Astrocyte of the spinal cord (primary cell): ENCODE measurements around the gene NES.

ENCODE experiments used
- DNase-seq: peaks from one replicate; pipeline ENCODE4 v3.0.0; 2011; ENCODE audit warnings: low read depth, low spot score
- H3K4me3 ChIP-seq: 2 replicates; pipeline ENCODE4 v1.5.1; 2011; ENCODE audit warnings: low read depth, mild to moderate bottlenecking, low read length, moderate library complexity
- in situ Hi-C: cut with HindIII; loops from 2 replicates; pipeline ENCODE4 v1.10.0; 2017; ENCODE audit warnings: low sequenced_read_pairs
- TF ChIP-seq, protein P1 (sequence below): IDR thresholded peaks from 2 replicates; pipeline ENCODE4 v1.5.1; 2012; ENCODE audit warnings: low read depth, mild to moderate bottlenecking, low read length, inconsistent platforms

The NES gene

DNA sequence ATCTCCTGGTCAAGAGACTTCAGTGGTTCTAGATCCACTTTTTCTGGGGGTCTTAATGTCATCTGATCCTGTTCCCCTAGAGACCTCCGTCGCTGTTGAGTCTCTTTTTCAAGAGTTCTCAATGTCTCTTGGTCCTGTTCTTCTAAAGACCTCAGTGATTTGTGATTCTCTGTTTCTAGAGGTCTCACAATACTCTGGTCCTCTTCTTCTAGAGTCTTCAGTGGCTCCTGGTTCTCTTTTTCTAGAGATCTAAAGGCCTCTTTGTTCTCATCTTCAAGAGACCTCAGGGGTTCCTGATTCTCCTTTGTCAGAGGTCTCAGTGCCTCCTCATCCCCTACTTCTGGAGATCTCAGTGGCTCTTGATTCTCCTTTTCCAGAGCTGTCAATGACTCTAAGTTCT, 5.4 kb downstream of the NES start:
- in situ Hi-C loops, result no loop called here
- no peak overlapping the region for H3K4me3 ChIP-seq
- TF ChIP-seq, protein P1, sequence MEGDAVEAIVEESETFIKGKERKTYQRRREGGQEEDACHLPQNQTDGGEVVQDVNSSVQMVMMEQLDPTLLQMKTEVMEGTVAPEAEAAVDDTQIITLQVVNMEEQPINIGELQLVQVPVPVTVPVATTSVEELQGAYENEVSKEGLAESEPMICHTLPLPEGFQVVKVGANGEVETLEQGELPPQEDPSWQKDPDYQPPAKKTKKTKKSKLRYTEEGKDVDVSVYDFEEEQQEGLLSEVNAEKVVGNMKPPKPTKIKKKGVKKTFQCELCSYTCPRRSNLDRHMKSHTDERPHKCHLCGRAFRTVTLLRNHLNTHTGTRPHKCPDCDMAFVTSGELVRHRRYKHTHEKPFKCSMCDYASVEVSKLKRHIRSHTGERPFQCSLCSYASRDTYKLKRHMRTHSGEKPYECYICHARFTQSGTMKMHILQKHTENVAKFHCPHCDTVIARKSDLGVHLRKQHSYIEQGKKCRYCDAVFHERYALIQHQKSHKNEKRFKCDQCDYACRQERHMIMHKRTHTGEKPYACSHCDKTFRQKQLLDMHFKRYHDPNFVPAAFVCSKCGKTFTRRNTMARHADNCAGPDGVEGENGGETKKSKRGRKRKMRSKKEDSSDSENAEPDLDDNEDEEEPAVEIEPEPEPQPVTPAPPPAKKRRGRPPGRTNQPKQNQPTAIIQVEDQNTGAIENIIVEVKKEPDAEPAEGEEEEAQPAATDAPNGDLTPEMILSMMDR, result no peak
- DNase-seq, result no peak

DNA sequence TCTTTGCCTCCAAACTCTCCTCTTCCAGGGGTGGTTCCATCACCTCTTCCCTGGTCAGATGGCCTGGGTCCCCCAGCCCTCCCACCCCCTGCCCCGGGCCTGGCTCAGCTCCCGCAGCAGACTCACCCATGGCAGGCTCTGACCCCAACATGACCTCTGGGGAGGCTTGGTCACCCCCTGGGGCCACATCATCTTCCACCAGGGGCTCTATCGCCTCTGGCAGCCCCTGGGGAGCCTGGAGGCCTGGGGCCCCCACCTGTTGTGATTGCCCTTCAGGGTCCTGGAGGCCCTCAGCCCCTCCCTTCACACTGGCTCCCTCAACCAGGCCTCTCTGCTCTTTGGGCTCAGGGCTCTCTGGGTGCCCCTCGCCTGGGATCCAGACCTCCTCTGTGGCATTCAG, 6.4 kb downstream of the NES start:
- in situ Hi-C loops, result no loop called here
- H3K4me3 ChIP-seq, result no peak overlapping the region
- no peak for DNase-seq
- TF ChIP-seq, protein P1, result no peak

DNA sequence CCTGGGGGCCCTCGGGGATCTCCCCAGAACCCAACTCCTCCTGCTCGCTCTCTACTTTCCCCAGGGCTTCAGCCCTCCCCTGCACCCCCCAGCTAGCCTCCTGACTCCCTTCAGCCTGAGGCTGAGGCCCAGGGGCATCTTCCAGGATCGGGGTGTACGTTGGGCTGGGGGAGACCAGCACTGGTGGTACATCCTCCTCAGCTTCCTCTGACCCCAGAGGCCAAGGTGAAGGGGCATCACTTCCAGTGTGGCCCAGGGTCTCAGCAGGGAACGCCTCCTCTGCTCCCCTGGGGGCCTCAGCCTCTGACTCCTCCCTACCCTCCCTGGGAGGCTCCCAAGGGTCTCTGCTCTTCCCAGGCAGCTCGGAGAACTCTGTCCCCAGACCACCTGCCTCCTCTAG, 6.8 kb downstream of the NES start:
- TF ChIP-seq, protein P1, result no peak
- DNase-seq, result no peak
- in situ Hi-C loops, result no loop called here
- no peak overlapping the region for H3K4me3 ChIP-seq

DNA sequence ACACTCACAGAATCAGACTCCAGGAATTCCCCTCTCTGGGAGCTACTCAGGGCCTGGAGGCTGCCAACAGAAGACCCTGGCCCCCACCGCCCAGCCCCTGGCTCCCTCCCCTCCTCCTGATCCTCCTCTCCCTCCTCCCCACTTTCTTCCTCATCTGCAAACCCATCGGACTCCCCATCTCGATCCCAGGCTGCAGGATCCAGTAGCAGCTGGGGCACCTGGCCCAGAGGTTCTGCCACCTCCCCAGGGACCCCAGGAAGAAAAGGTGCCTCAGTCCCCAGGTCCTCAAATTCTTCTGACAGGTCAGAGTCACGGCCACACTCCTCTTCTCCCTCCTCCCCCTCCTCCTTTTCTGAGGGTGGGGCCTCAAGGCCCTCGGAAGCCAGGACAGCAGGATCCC, 7.4 kb downstream of the NES start:
- in situ Hi-C loops, result no loop called here
- DNase-seq, result no peak
- TF ChIP-seq, protein P1, result no peak
- no peak overlapping the region for H3K4me3 ChIP-seq

DNA sequence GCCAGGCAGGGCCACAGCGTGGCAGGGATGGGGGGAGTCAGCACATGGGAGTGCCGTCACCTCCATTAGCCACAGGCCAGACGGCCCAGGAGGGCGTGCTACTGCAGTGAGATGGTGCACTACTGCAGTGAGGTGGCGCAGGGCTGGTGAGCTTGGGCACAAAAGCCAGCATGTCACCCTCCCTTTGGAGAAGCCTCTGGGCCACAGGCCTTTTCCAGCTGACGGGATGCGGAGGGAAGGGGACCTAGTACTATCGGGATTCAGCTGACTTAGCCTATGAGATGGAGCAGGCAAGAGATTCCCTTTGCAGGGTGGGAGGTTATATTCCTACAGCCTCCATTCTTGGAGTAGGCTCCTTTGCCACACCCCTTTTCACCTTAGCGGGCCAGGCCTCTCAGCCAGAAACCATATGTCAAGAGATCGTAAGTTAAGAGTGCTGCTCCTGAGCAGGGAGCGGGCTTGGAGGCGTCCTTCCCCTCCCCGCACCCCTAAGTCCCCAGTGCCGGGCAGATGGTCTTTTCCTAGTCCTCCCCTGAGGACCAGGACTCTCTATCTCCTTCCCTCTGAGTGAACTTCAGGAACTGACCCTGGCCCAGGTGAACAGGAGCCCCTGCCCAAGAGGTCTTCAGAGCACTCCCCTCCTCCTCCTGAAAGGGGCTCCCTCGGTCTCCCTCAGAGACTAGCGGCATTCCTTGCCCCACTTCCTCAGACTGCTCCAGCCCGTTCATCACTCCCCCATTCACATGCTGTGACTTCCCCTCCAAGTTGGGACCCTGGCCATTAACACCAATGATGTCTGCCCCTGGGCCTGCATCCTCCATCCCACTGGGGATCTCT, 8.2 kb downstream of the NES start:
- H3K4me3 ChIP-seq, result no peak overlapping the region
- TF ChIP-seq, protein P1, result no peak
- DNase-seq, result no peak
- in situ Hi-C loops, result no loop called here

DNA sequence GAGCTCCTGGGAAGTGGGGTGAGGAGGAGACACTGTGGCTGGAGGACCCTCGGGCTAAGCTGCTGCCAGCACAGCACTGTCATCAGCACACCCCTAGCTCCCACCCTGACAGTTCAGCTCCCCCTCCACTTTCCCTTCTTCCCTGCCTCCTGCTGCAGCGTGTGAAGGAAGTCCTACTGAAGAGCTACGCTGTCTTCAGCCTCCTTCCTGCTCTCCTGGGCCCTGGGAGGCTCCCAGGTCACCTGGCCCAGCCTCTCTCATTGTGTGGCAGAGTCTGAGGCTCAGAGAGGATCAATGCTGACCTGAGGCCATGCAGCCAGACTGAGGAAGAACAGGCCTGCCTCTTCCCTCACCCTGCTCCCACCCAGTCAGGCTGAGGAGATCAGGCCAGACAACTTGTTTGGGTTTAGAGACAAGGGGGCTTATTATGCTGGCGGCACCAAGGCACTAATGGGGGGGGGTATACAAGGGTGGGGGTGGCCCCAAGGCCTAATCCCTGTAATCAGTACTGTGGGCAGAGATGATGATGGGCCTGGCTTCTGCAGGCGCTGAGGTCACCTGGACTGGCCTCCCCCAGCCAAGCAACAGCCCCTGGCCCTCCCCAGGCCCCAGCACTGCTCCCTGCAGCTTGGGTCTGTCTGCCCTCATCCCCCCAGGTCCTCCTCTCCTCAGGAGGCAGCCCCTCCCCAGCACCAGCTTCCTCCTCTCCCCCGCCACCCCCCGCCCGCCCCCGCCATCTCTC, 9.1 kb downstream of the NES start:
- no peak overlapping the region for H3K4me3 ChIP-seq
- DNase-seq, result no peak
- in situ Hi-C loops, result no loop called here
- TF ChIP-seq, protein P1, result no peak
